ENCODE measurements around the gene B3GALT6. TPM values are rescaled to one million over a fixed set of nuclear protein-coding genes. Genes with fewer than 3 reads are reported as not detected.
A peak's percentile ranks its signal among the peaks of the same experiment; 100 is the strongest.
"Not testable (repeated sequence)": the region's sequence is repeated elsewhere in the genome, so short reads cannot be mapped to it uniquely, and the experiment has no call there.

B3GALT6 gene
- total RNA-seq, 1 donor from 2014 or later, result 11.0 TPM

DNA sequence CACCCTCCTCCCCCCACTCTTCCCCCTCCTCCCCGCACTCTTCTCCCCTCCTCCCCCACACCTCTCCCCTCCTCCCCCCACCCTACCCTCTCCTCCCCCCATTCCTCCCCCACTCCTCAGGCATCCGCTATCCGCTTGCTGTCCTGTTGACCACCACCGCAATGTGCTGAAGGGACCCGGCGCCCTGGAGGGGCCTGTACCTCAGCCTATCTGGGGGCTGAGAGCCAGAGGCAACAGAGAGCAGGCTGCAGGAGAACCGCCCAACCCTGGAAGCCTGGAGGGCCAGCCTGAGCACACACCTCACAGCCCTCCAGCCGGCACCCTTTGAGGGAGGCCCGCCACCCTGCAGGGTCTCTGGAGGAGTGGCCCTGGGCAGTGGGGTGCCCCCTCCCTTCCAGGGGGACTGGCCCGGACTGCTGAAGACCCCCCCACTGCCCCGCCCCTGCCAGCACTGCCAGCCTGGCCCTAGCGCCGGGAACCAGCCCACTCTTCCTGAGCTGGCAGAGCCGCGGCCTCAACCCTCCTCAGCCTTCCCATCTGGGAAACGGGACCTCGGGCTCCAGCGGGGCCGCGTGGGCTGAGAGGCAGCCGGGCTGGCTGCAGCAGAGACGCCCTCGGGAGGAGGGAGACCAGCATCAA is 13.3 kb downstream of the B3GALT6 start:
- H3K36me3 ChIP-seq, result no peaks in the 10 kb centered on the region
- DNase-seq (ENCODE audit: extremely low spot score in 2 of 2), result no peak
- H3K9me3 ChIP-seq, result no peaks in the 10 kb centered on the region
- TF ChIP-seq POLR2AphosphoS5 (IDR thresholded peaks at IDR 0.05; ENCODE audit: insufficient read depth in 1 of 2, low read depth in 1 of 2) (no peak), POLR2A (IDR thresholded peaks at IDR 0.05) (no peak)
- TF ChIP-seq, protein P1, sequence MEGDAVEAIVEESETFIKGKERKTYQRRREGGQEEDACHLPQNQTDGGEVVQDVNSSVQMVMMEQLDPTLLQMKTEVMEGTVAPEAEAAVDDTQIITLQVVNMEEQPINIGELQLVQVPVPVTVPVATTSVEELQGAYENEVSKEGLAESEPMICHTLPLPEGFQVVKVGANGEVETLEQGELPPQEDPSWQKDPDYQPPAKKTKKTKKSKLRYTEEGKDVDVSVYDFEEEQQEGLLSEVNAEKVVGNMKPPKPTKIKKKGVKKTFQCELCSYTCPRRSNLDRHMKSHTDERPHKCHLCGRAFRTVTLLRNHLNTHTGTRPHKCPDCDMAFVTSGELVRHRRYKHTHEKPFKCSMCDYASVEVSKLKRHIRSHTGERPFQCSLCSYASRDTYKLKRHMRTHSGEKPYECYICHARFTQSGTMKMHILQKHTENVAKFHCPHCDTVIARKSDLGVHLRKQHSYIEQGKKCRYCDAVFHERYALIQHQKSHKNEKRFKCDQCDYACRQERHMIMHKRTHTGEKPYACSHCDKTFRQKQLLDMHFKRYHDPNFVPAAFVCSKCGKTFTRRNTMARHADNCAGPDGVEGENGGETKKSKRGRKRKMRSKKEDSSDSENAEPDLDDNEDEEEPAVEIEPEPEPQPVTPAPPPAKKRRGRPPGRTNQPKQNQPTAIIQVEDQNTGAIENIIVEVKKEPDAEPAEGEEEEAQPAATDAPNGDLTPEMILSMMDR (IDR thresholded peaks at IDR 0.05), result no peak
- no peak overlapping the region for H3K4me3 ChIP-seq
- H3K27me3 ChIP-seq, result no peaks in the 10 kb centered on the region
- intact Hi-C loops (cut with DNase I), result no loop called here
- peaks cover 10% of the 10 kb centered on the region for H3K4me1 ChIP-seq
- H3K27ac ChIP-seq, result no peak overlapping the region

DNA sequence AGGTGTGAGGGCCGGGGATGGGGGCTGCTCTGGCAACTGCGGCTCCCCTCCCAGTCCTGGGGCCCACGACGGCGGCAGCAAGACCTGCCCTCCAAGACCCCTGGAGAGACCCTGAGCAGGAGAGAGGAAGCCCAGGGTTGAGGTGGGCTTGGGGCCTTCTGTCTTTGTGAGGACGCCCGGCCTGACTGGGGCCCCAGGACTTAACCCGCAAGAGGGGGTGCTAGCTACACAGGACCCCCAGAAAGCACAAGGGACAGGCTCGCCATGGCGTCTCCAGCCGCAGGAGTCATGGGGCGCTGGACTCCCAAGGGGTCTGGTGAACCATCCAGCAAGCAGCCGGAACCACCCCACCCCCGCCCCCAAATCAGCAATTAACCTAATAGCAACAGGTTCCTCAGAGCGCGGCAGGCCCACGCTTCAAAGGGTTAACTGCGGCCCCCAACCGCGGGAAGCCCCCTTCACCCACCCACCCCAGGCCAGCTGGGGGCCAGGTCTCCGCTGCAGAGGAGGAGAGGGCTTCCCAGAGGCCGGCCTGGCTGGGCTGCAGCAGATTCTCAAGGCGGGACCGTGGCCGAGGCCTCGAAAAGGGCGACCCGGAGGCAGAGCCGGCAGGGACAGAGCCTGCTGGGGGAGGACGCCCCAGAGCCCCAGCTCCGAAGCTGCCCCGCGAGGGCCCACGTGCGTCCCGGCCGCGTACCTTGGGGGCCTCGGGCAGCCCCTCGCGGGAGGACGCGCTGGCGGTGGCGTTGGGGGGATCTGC is 14.0 kb downstream of the B3GALT6 start:
- intact Hi-C loops (cut with DNase I), result no loop called here
- no peak for DNase-seq (ENCODE audit: extremely low spot score in 2 of 2)
- Histone ChIP-seq H3K27ac (no peak overlapping the region), H3K4me3 (peak overlapping the region in 1 of 2 donors; percentile 18), H3K4me1 (peaks cover 10% of the 10 kb centered on the region), H3K27me3 (no peaks in the 10 kb centered on the region), H3K36me3 (no peaks in the 10 kb centered on the region), H3K9me3 (no peaks in the 10 kb centered on the region)
- TF ChIP-seq POLR2A (IDR thresholded peaks at IDR 0.05), result no peak

DNA sequence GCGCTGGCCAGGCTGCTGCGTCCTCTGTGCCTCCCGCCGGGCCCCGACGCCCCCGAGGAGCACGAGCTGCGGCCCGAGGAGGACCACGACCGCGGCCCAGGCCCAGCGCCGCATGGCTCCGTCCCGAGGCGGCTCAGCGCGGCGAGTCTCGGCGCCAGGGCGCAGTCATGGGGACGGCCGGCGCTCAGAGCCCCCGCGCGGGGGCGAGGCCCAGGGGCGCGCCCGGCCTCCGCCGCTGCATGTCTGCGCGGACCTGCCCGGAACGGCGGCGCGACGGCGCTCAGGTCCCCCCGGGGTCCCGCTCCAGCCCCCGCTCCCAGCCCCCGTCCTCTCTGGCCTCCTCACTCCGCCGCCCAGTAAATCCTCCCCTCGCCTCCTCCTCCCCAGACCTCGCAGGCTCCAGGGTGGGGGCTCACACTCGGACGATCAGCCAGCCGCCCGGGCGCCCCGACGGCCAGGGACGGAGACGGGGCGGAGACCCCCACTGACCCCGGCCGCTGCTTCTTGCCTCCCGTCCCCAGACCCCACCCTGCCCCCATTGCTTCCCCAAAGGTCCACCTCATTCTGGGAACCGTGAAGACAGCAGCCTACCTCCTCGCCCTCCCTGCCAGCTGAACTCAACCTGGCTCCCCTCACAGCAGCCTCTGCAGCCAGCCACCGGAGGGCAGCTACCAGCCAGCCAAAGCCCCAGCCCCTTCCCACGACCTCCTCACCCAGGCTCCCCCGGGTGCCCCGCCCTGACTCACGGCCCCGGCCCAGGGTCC is 14.7 kb downstream of the B3GALT6 start, which contains the start of gene C1QTNF12:
C1QTNF12 (minus strand) TSS at position 146 of the 764 bp plus-strand sequence; CDS start at position 114, 32 bp downstream.
- DNase-seq (ENCODE audit: extremely low spot score in 2 of 2), result no peak
- TF ChIP-seq, protein P1 (IDR thresholded peaks at IDR 0.05), result no peak
- TF ChIP-seq POLR2A (IDR thresholded peaks at IDR 0.05) (no peak), POLR2AphosphoS5 (IDR thresholded peaks at IDR 0.05; ENCODE audit: insufficient read depth in 1 of 2, low read depth in 1 of 2) (no peak)
- H3K27me3 ChIP-seq, result no peaks in the 10 kb centered on the region
- no peak within 1 kb of the TSS for H3K27ac ChIP-seq
- peaks cover 10% of the 10 kb centered on the region for H3K4me1 ChIP-seq
- intact Hi-C loops (cut with DNase I), result no loop called here
- H3K4me3 ChIP-seq, result peak within 1 kb of the TSS in 1 of 2 donors; percentile 18
- no peaks in the 10 kb centered on the region for H3K9me3 ChIP-seq
- no peaks in the 10 kb centered on the region for H3K36me3 ChIP-seq

DNA sequence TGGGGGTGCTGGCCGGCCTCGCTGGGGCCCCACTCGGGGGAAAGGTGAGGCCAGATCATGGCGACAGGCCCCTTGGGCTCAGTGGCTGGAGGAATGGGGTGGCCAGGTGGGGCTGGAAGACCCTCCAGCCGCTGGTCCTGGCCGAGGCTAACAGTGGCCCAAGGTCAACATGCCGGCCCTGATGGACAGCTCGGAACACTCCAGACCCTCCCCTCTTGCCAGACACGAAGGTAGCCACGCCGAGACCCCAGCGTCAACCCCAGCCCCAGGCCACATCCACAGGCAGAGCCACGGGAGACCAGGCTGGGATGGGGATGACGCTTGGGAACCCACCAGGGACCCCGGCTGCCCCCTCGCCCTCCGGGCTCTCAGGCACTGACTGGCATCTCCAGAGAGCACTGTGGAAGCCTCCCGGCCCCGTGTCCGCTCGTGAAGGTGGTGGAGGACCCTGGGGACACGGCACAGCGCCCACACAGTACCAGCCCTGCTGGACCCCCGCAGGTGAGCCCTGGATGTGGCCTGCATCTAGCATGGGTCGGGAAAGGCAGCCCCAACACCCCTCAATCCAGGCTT is 15.4 kb downstream of the B3GALT6 start:
- intact Hi-C loops (cut with DNase I), result no loop called here

DNA sequence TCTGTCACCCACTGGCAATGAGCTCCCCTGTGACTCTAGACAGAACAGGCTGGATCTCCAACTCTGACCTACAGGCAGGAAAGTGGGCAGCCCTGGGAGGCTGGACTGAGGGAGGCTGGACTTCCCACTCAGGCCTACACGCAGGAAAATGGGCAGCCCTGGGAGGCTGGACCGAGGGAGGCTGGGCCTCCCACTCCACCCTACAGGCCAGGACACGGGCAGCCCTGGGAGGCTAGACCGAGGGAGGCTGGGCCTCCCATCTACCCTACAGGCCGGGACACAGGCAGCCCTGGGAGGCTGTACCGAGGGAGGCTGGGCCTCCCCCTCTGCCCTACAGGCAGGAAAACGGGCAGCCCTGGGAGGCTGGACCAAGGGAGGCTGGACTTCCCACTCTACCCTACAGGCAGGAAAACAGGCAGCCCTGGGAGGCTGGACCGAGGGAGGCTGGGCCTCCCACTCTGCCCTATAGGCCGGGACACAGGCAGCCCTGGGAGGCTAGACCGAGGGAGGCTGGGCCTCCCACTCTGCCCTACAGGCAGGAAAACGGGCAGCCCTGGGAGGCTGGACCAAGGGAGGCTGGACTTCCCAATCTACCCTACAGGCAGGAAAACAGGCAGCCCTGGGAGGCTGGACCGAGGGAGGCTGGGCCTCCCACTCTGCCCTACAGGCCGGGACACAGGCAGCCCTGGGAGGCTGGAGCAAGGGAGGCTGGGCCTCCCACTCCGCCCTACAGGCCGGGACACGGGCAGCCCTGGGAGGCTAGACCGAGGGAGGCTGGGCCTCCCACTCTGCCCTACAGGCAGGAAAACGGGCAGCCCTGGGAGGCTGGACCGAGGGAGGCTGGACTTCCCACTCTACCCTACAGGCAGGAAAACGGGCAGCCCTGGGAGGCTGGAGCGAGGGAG is 16.2 kb downstream of the B3GALT6 start:
- DNase-seq (ENCODE audit: extremely low spot score in 2 of 2); intact Hi-C loops (cut with DNase I); H3K9me3 ChIP-seq; H3K36me3 ChIP-seq; H3K27ac ChIP-seq; H3K27me3 ChIP-seq; H3K4me3 ChIP-seq: not testable (repeated sequence)
- H3K4me1 ChIP-seq, result peaks cover 10% of the 10 kb centered on the region

More for the DNA sequence above, 15.4 kb downstream of the B3GALT6 start:
- TF ChIP-seq, protein P1 (IDR thresholded peaks at IDR 0.05), result no peak
- TF ChIP-seq POLR2AphosphoS5 (IDR thresholded peaks at IDR 0.05; ENCODE audit: insufficient read depth in 1 of 2, low read depth in 1 of 2), result no peak
- no peak for TF ChIP-seq POLR2A (IDR thresholded peaks at IDR 0.05)
- H3K27ac ChIP-seq, result no peak overlapping the region
- no peak overlapping the region for H3K4me3 ChIP-seq
- peaks cover 10% of the 10 kb centered on the region for H3K4me1 ChIP-seq
- H3K9me3 ChIP-seq, result no peaks in the 10 kb centered on the region
- H3K27me3 ChIP-seq, result no peaks in the 10 kb centered on the region
- no peak for DNase-seq (ENCODE audit: extremely low spot score in 2 of 2)
- H3K36me3 ChIP-seq, result no peaks in the 10 kb centered on the region
